Testis (tissue), 3 donors: ENCODE results near the gene CD151. TPM values are rescaled to one million over a fixed set of nuclear protein-coding genes. Genes with fewer than 3 reads are reported as not detected.
A peak's percentile ranks its signal among the peaks of the same experiment; 100 is the strongest.

Source experiments
- DNase-seq: peaks from one replicate; pipeline ENCODE4 v3.0.0-alpha.2; 2019
- H3K27ac ChIP-seq, 2 donors: fragments of 200-600 bp; sonication (generic); one replicate each; pipeline ENCODE4 v1.5.1; 2019
- H3K27me3 ChIP-seq: fragments of 200-600 bp; sonication (generic); one replicate; pipeline ENCODE4 v1.5.1; 2019
- H3K36me3 ChIP-seq: fragments of 200-600 bp; sonication (generic); one replicate; pipeline ENCODE4 v1.5.1; 2017; ENCODE audit warnings: low read depth; ENCODE audit errors: missing control alignments
- H3K4me1 ChIP-seq: fragments of 200-600 bp; sonication (generic); one replicate; pipeline ENCODE4 v1.5.1; 2019
- H3K4me3 ChIP-seq, 2 donors: fragments of 200-600 bp; sonication (generic); one replicate each; pipeline ENCODE4 v1.5.1; 2017 to 2019
- H3K9me3 ChIP-seq: fragments of 200-600 bp; sonication (generic); one replicate; pipeline ENCODE4 v1.5.1; 2017
- CTCF ChIP-seq, 3 experiments: fragments of 450-650 bp in 2 of 3; fragments of 200-600 bp in 1 of 3; sonication (generic) in 1 of 3; IDR thresholded peaks; one replicate each; pipeline ENCODE4 v1.5.1; 2016 to 2019; ENCODE audit warnings: antibody characterized with exemption in 3 of 3, mild to moderate bottlenecking in 2 of 3, moderate library complexity in 1 of 3
- POLR2A ChIP-seq: fragments of 450-650 bp; IDR thresholded peaks from one replicate; pipeline ENCODE4 v1.6.1; 2017; ENCODE audit warnings: antibody characterized with exemption, mild to moderate bottlenecking, moderate library complexity
- WGBS, 2 donors: methylation state at CpG; one replicate each; pipeline ENCODE4 v1.1.5; 2018; 5-methylcytosine and 5-hydroxymethylcytosine counted together
- intact Hi-C: fragments of 100-400 bp; cut with DNase I; formaldehyde crosslinking; loops from one replicate; pipeline ENCODE4 v1.15.1; 2023; ENCODE audit warnings: low total_unique reads
- polyA plus RNA-seq: library from polyadenylated mRNA; stranded (reverse); fragments of 350-450 nt; fragmentation: Illumina TruSeq; extraction: RNeasy Lipid Tissue Mini Kit (QIAGEN cat#74804); gene quantifications from one replicate; pipeline ENCODE4 v1.2.3, GENCODE V29; 2014; ENCODE audit warnings: low read depth, low replicate concordance; ENCODE audit not compliant: insufficient read depth
- total RNA-seq, 2 donors: library from RNA; depleted of rRNA; stranded (reverse); fragments of >200 nt; gene quantifications; one replicate each; pipeline ENCODE4 v1.2.3, GENCODE V29; 2016

CD151 gene
- total and polyA plus RNA-seq, 3 donors from 2014 or later, result 108 to 201 (median 195) TPM

DNA sequence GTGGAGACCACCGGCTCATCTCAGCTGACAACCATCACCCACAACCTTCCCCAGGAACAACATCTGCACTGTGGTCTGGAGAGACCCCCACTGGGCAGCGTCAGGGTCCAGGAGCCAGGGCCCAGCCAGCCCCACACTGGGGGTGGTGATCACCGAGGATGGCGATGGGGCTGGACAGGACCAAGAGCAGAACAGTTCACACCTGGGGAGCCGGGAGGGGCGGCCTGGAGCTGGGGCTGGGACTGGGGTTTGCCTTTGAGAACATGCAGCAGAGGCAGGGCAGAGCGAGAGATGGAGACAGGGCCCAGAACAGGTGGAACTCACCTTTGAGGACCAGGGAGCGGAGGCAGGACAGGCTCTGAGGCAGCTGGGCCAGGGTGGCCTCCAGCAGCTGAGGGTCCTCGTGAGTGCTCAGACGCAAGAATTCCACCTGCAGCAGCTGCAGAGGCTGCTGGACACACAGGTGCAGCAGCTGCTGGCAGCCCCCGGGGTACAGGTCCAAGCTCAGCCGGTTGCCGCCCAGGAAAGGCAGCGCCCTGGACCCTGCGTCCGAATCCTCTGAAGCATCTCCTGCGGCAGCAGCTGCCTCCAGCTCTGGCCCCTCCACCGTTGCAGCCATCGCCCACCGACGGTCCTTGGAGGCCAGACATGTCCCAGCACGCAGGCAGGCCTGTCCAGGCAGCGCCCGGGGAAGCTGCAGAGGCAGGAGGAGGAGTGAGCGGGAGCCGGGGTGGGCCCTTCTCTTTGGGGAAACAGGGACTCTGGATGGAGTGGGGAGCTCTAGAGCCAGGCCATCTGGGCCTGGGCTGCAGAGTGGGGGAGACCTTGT, 28.8 kb upstream of the CD151 start:
- DNase-seq, result no peak
- Histone ChIP-seq H3K4me3 (peak overlapping the region in 1 of 2 donors; percentile 67), H3K4me1 (peaks cover 21% of the 10 kb centered on the region), H3K36me3 (no peaks in the 10 kb centered on the region), H3K9me3 (no peaks in the 10 kb centered on the region), H3K27ac (no peak overlapping the region), H3K27me3 (no peaks in the 10 kb centered on the region)
- intact Hi-C loops, result no loop called here
- 58 to 88% methylated on average over 6 to 25 of the region's 26 CpGs for WGBS, 2 donors
- TF ChIP-seq CTCF (IDR thresholded peaks at IDR 0.05) (no peak), POLR2A (no peak)

DNA sequence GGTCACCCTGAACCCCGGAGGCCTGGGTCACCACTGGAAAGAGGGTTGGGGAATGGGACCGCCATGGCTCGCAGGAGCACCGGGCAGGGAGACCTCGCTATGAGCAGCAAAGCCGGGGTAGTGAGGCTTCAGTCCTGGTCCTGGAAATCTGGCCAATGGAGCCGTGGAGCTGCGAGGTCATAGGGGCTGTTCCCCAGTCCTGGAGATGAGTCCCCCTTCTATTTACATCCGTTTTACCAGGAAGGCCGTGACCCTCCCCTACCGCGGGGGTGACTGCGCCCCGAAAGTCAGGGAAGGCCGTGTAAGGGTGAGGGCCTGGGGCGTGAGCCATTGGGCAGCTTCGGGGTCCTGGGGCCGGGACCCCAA, 28.2 kb upstream of the CD151 start:
- peak overlapping the region; percentile 60 to 81 for H3K27ac ChIP-seq
- WGBS, 2 donors, result 4% methylated on average over 14 of the region's 18 CpGs; no CpG with 5 or more reads in 1 of the 2 donors
- DNase-seq, result no peak
- peaks cover 21% of the 10 kb centered on the region for H3K4me1 ChIP-seq
- no peaks in the 10 kb centered on the region for H3K9me3 ChIP-seq
- intact Hi-C loops, result no loop called here
- H3K27me3 ChIP-seq, result no peaks in the 10 kb centered on the region
- H3K36me3 ChIP-seq, result no peaks in the 10 kb centered on the region
- peak overlapping the region; percentile 48 to 67 for H3K4me3 ChIP-seq
- TF ChIP-seq POLR2A (no peak), CTCF (IDR thresholded peaks at IDR 0.05) (no peak)

DNA sequence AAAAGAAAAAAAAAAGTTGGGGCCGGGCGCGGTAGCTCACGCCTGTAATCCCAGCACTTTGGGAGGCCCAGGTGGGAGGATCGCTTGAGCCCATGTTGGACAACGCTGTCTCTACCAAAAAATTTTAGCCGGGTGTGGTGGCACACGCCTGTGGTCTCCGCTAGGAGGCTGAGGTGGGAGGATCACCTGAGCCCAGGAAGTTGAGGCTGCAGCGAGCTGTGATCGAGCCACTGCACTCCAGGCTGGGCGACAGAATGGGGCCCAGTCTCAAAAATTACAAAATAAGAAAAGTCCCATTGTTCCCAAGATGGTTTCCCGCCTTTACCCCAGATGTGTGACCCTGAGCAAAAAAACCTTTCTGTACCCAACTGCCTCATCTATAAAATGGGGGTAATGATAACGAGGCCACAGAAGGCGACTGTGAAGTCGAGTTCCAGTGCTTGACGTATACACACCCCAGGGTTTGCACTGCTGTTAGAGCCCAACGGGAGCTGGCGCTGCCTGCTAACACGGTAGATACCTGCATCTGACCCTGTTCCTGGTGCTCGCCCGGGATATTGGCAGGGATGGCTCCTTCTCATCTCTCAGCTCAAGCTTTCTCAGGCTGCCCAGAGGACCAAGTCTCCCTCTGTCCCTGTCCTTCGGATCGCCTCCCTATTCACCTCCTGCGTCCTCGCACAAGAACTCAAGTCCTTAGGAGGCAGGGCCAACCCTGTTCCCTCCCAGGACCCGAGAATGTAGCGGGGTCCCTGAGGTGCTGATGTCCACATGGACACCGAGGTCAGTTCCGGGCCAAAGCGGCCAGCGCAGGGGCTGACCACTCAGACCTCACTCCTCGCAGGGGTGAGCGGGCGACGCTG, 24.1 kb upstream of the CD151 start:
- no peaks in the 10 kb centered on the region for H3K9me3 ChIP-seq
- 29 to 35% methylated on average over 15 to 28 of the region's 36 CpGs for WGBS, 2 donors
- DNase-seq, result no peak
- TF ChIP-seq POLR2A (no peak), CTCF (IDR thresholded peaks at IDR 0.05) (no peak)
- intact Hi-C loops, result no loop called here
- peak overlapping the region; percentile 88 to 96 for H3K4me3 ChIP-seq
- no peaks in the 10 kb centered on the region for H3K27me3 ChIP-seq
- peak overlapping the region; percentile 96 to 98 for H3K27ac ChIP-seq
- H3K4me1 ChIP-seq, result peaks cover 30% of the 10 kb centered on the region
- no peaks in the 10 kb centered on the region for H3K36me3 ChIP-seq

- peak within 1 kb of the TSS; percentile 96 to 98 for H3K27ac ChIP-seq
- WGBS, 2 donors, result 1% methylated on average over 61 of the region's 81 CpGs; no CpG with 5 or more reads in 1 of the 2 donors
- TF ChIP-seq POLR2A (peak; percentile 88), CTCF (IDR thresholded peaks at IDR 0.05) (peak in 1 of 3 experiments; percentile 8)
- no peaks in the 10 kb centered on the region for H3K36me3 ChIP-seq
- H3K9me3 ChIP-seq, result no peaks in the 10 kb centered on the region
- intact Hi-C loops, result no loop called here
- peak; percentile 98 for DNase-seq
- H3K4me1 ChIP-seq, result peaks cover 22% of the 10 kb centered on the region
- peak within 1 kb of the TSS; percentile 88 to 96 for H3K4me3 ChIP-seq
- no peaks in the 10 kb centered on the region for H3K27me3 ChIP-seq
These were observed 23.3 kb upstream of the CD151 start, which contains the start of gene RPLP2 for GRCh38 chr11:809287-810039. Gene RPLP2 (plus strand): TSS chr11:809967. CDS start chr11:810235, 268 bp downstream.
